NCI-H526 treated with DMSO at 0.1 percent for 48 hours (cell line): Measurements from ENCODE around the gene SUSD3.

Experiments
- DNase-seq: peaks from one replicate; lab custom pipeline; 2025; lab: John Stamatoyannopoulos, UW

SUSD3 gene

GRCh38 chr9:93053781-93054331 lies 4.6 kb upstream of the SUSD3 start:
- no peak for DNase-seq

GRCh38 chr9:93054758-93055704 lies 3.5 kb upstream of the SUSD3 start:
- DNase-seq = no peak

- DNase-seq = no peak
Observed at GRCh38 chr9:93057042-93057702, 1.3 kb upstream of the SUSD3 start.

GRCh38 chr9:93057703-93058354 lies 672 bp upstream of the SUSD3 start:
- no peak for DNase-seq

- no peak for DNase-seq
Observed at GRCh38 chr9:93059011-93059714, 662 bp downstream of the SUSD3 start.

GRCh38 chr9:93059715-93060578 lies 1.4 kb downstream of the SUSD3 start:
- no peak for DNase-seq

GRCh38 chr9:93060746-93061259 lies 2.3 kb downstream of the SUSD3 start:
- DNase-seq = no peak

GRCh38 chr9:93061260-93061751 lies 2.8 kb downstream of the SUSD3 start:
- DNase-seq = no peak

- DNase-seq = peak; percentile 31
Observed at GRCh38 chr9:93061791-93062763, 3.6 kb downstream of the SUSD3 start.

- DNase-seq = no peak
Observed at GRCh38 chr9:93064392-93065134, 6.1 kb downstream of the SUSD3 start.

- no peak for DNase-seq
Observed at GRCh38 chr9:93065135-93065720, 6.7 kb downstream of the SUSD3 start.

GRCh38 chr9:93066978-93067603 lies 8.6 kb downstream of the SUSD3 start:
- DNase-seq = no peak

GRCh38 chr9:93068956-93069355 lies 10.5 kb downstream of the SUSD3 start:
- no peak for DNase-seq

- peak; percentile 2 for DNase-seq
Observed at GRCh38 chr9:93071464-93071863, 13.0 kb downstream of the SUSD3 start.

GRCh38 chr9:93072383-93072795 lies 13.9 kb downstream of the SUSD3 start:
- DNase-seq = no peak

- DNase-seq = no peak
Observed at GRCh38 chr9:93076101-93076791, 17.7 kb downstream of the SUSD3 start.

GRCh38 chr9:93076792-93077128 lies 18.3 kb downstream of the SUSD3 start:
- no peak for DNase-seq
